SK-N-SH (cell line): ENCODE measurements around the gene SYT1. TPM values are rescaled to one million over a fixed set of nuclear protein-coding genes. Genes with fewer than 3 reads are reported as not detected.

Experiments used
- CTCF ChIA-PET: fragments of 300-600, 350-600 bp; formaldehyde crosslinking; extraction: SDS; loops from one replicate; lab custom pipeline; 2021; lab: Yijun Ruan, JAX
- POLR2A ChIA-PET: fragments of 350-600 bp; sonication (Branson Sonifier 250); formaldehyde crosslinking; extraction: SDS; loops from one replicate; lab custom pipeline; 2020; ENCODE audit warnings: antibody characterized with exemption, inconsistent platforms; lab: Yijun Ruan, JAX
- DNase-seq: peaks from one replicate; pipeline ENCODE4 v3.0.0; 2012
- H2AFZ ChIP-seq: fragments of 200-600 bp; sonication (generic); 2 replicates; pipeline ENCODE4 v1.8.1; 2016; ENCODE audit warnings: antibody characterized with exemption, mild to moderate bottlenecking, low read depth
- H3F3A ChIP-seq: fragments of 200-600 bp; sonication (generic); replicated peaks from 2 replicates; pipeline ENCODE3; 2016; ENCODE audit warnings: antibody characterized with exemption, mild to moderate bottlenecking; ENCODE audit not compliant: insufficient read depth
- H3K27ac ChIP-seq, 2 experiments: fragments of 200-500 bp in 1 of 2; fragments of 200-600 bp in 1 of 2; sonication (Bioruptor generic) in 1 of 2; sonication (generic), shearing (Covaris generic) in 1 of 2; 2 replicates each; pipeline versions ENCODE4 v1.5.1 to v1.6.1; 2014 to 2016; ENCODE audit warnings: low read depth in 2 of 2, inconsistent platforms in 1 of 2, low read length in 1 of 2, mild to moderate bottlenecking in 1 of 2, mixed read lengths in 1 of 2
- H3K27me3 ChIP-seq: fragments of 200-600 bp; sonication (generic), shearing (Covaris generic); 2 replicates; pipeline ENCODE4 v1.6.1; 2016; ENCODE audit warnings: mixed run types; ENCODE audit not compliant: insufficient read depth
- H3K36me3 ChIP-seq, 2 experiments: fragments of 200-500 bp in 1 of 2; fragments of 200-600 bp in 1 of 2; sonication (Bioruptor generic) in 1 of 2; sonication (generic) in 1 of 2; replicated peaks in 1 of 2; 2 replicates each; pipeline versions ENCODE3 to v1.5.1; 2014 to 2016; ENCODE audit warnings: low read length in 1 of 2, mild to moderate bottlenecking in 1 of 2; ENCODE audit not compliant: insufficient read depth in 2 of 2, control insufficient read depth in 1 of 2
- H3K4me1 ChIP-seq, 2 experiments: fragments of 200-500 bp in 1 of 2; fragments of 200-600 bp in 1 of 2; sonication (Bioruptor generic) in 1 of 2; sonication (generic), shearing (Covaris generic) in 1 of 2; 2 replicates each; pipeline versions ENCODE4 v1.5.1 to v1.6.1; 2014 to 2016; ENCODE audit warnings: low read depth in 1 of 2, low read length in 1 of 2, mixed run types in 1 of 2; ENCODE audit not compliant: insufficient read depth in 2 of 2, control insufficient read depth in 1 of 2
- H3K4me2 ChIP-seq: fragments of 200-600 bp; sonication (generic), shearing (Covaris generic); 2 replicates; pipeline ENCODE4 v1.6.1; 2017; ENCODE audit warnings: mixed run types
- H3K4me3 ChIP-seq, 2 experiments: fragments of 200-500 bp in 1 of 2; fragments of 200-600 bp in 1 of 2; sonication (Bioruptor generic) in 1 of 2; sonication (generic), shearing (Covaris generic) in 1 of 2; 2 replicates each; pipeline versions ENCODE4 v1.5.1 to v1.8.1; 2014 to 2016; ENCODE audit warnings: low read depth in 2 of 2, inconsistent platforms in 1 of 2, low read length in 1 of 2, mild to moderate bottlenecking in 1 of 2, mixed read lengths in 1 of 2, moderate library complexity in 1 of 2
- H3K79me2 ChIP-seq: fragments of 200-600 bp; sonication (generic); 2 replicates; pipeline ENCODE4 v1.8.1; 2017; ENCODE audit warnings: mild to moderate bottlenecking; ENCODE audit not compliant: insufficient read depth
- H3K9ac ChIP-seq: fragments of 200-600 bp; sonication (generic); 2 replicates; pipeline ENCODE4 v1.6.1; 2017; ENCODE audit warnings: mixed run types
- H3K9me2 ChIP-seq: fragments of 200-600 bp; sonication (generic); 2 replicates; pipeline ENCODE4 v1.6.1; 2017; ENCODE audit warnings: mixed run types
- H3K9me3 ChIP-seq: fragments of 200-600 bp; sonication (generic); 2 replicates; pipeline ENCODE4 v1.6.1; 2017; ENCODE audit warnings: mixed run types, mild to moderate bottlenecking, moderate library complexity
- H4K20me1 ChIP-seq: fragments of 200-600 bp; sonication (generic); 2 replicates; pipeline ENCODE4 v1.6.1; 2017; ENCODE audit warnings: mild to moderate bottlenecking, mixed run types; ENCODE audit not compliant: insufficient read depth
- CHD2 ChIP-seq: fragments of 150-350 bp; IDR thresholded peaks from 2 replicates; pipeline ENCODE4 v1.6.1; 2018; ENCODE audit warnings: low read length; ENCODE audit not compliant: partially characterized antibody
- ELF1 ChIP-seq: IDR thresholded peaks from 2 replicates; pipeline ENCODE4 v1.4.0; 2012
- EZH2phosphoT487 ChIP-seq: fragments of 200-600 bp; sonication (generic); IDR thresholded peaks from 2 replicates; pipeline ENCODE4 v1.6.1; 2017; ENCODE audit warnings: low read depth, mixed run types, mild to moderate bottlenecking, antibody characterized with exemption, moderate library complexity, borderline replicate concordance
- FOXJ3 ChIP-seq: sonication (generic); formaldehyde crosslinking; IDR thresholded peaks from 2 replicates; pipeline ENCODE4 v1.5.1; 2020; ENCODE audit warnings: mild to moderate bottlenecking, missing genetic modification reagents
- FOXM1 ChIP-seq: IDR thresholded peaks from 2 replicates; pipeline ENCODE4 v1.4.0; 2012; ENCODE audit warnings: low read depth, mild to moderate bottlenecking
- GABPA ChIP-seq: IDR thresholded peaks from 2 replicates; pipeline ENCODE4 v1.4.0; 2012; ENCODE audit warnings: low read depth, mild to moderate bottlenecking
- JUND ChIP-seq: IDR thresholded peaks from 2 replicates; pipeline ENCODE4 v1.4.0; 2012
- MXI1 ChIP-seq: IDR thresholded peaks from 2 replicates; pipeline ENCODE4 v1.6.1; 2012; ENCODE audit warnings: mild to moderate bottlenecking, low read depth, low read length, improper control_type of control experiment
- NFIC ChIP-seq: IDR thresholded peaks from 2 replicates; pipeline ENCODE4 v1.4.0; 2012; ENCODE audit warnings: borderline replicate concordance
- NRF1 ChIP-seq: IDR thresholded peaks from 2 replicates; pipeline ENCODE4 v1.6.1; 2012; ENCODE audit warnings: low read depth, mild to moderate bottlenecking, low read length
- POLR2AphosphoS5 ChIP-seq: IDR thresholded peaks from 2 replicates; pipeline ENCODE4 v1.6.1; 2012; ENCODE audit warnings: low read depth, low read length
- RAD21 ChIP-seq: IDR thresholded peaks from 2 replicates; pipeline ENCODE4 v1.6.1; 2012; ENCODE audit warnings: mild to moderate bottlenecking, low read length
- RFX5 ChIP-seq: IDR thresholded peaks from 2 replicates; pipeline ENCODE4 v1.6.1; 2012; ENCODE audit warnings: mild to moderate bottlenecking, improper control_type of control experiment, low read length
- SIN3A ChIP-seq: IDR thresholded peaks from 2 replicates; pipeline ENCODE4 v1.6.1; 2012; ENCODE audit warnings: low read depth, mild to moderate bottlenecking, low read length, moderate library complexity, borderline replicate concordance
- TEAD4 ChIP-seq: IDR thresholded peaks from 2 replicates; pipeline ENCODE4 v1.4.0; 2012; ENCODE audit warnings: mild to moderate bottlenecking, borderline replicate concordance; ENCODE audit not compliant: insufficient read depth
- YY1 ChIP-seq: IDR thresholded peaks from 2 replicates; pipeline ENCODE4 v1.4.0; 2012; ENCODE audit warnings: low read depth, mild to moderate bottlenecking
- WGBS: methylation state at CpG from one replicate; pipeline ENCODE4 v1.1.6; 2017; ENCODE audit warnings: low lambda C conversion rate; 5-methylcytosine and 5-hydroxymethylcytosine counted together
- polyA plus RNA-seq, 3 experiments: library from polyadenylated mRNA; depleted of rRNA; stranded (reverse); fragments of >200 nt; gene quantifications; 2 replicates each; pipeline ENCODE4 v1.2.3, GENCODE V29; 2012
- TF ChIP-seq, protein P1 (sequence below): IDR thresholded peaks from 2 replicates; pipeline ENCODE4 v1.6.1; 2012; ENCODE audit warnings: mild to moderate bottlenecking, low read depth, low read length, moderate library complexity
- TF ChIP-seq, protein P2 (sequence below): fragments of 150-350 bp; IDR thresholded peaks from 2 replicates; pipeline ENCODE4 v1.6.1; 2017; ENCODE audit warnings: antibody characterized with exemption, low read length, low read depth, borderline replicate concordance
- TF ChIP-seq, protein P3 (sequence below): IDR thresholded peaks from 2 replicates; pipeline ENCODE4 v1.4.0; 2012; ENCODE audit warnings: low read depth, borderline replicate concordance

Gene SYT1
- polyA plus RNA-seq, 1 of the 3 experiments (the other 2 are of a cell fraction), result 12.7 TPM

DNA sequence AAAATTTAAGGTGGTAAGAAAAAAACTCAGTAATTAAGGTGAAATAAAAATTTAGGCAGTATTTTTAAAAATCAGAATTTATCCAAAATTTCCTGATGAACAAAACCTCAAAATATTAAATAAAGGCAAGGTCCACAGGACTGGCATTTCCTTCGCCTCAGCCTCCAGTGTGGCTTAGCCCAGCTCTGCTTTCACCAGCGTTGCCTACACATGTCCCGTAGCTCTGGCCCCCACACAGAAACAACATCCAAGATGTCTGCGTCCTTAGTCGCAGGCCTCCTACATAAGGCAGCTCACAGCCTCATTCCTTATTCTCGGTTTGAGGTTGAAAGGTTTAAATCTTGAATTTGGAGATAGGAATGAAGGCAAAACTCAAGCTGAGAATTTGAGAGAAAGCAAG, 274.3 kb downstream of the SYT1 start (continued):
- TF ChIP-seq, protein P1, sequence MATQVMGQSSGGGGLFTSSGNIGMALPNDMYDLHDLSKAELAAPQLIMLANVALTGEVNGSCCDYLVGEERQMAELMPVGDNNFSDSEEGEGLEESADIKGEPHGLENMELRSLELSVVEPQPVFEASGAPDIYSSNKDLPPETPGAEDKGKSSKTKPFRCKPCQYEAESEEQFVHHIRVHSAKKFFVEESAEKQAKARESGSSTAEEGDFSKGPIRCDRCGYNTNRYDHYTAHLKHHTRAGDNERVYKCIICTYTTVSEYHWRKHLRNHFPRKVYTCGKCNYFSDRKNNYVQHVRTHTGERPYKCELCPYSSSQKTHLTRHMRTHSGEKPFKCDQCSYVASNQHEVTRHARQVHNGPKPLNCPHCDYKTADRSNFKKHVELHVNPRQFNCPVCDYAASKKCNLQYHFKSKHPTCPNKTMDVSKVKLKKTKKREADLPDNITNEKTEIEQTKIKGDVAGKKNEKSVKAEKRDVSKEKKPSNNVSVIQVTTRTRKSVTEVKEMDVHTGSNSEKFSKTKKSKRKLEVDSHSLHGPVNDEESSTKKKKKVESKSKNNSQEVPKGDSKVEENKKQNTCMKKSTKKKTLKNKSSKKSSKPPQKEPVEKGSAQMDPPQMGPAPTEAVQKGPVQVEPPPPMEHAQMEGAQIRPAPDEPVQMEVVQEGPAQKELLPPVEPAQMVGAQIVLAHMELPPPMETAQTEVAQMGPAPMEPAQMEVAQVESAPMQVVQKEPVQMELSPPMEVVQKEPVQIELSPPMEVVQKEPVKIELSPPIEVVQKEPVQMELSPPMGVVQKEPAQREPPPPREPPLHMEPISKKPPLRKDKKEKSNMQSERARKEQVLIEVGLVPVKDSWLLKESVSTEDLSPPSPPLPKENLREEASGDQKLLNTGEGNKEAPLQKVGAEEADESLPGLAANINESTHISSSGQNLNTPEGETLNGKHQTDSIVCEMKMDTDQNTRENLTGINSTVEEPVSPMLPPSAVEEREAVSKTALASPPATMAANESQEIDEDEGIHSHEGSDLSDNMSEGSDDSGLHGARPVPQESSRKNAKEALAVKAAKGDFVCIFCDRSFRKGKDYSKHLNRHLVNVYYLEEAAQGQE, result no peak
- no peak for TF ChIP-seq TEAD4

DNA sequence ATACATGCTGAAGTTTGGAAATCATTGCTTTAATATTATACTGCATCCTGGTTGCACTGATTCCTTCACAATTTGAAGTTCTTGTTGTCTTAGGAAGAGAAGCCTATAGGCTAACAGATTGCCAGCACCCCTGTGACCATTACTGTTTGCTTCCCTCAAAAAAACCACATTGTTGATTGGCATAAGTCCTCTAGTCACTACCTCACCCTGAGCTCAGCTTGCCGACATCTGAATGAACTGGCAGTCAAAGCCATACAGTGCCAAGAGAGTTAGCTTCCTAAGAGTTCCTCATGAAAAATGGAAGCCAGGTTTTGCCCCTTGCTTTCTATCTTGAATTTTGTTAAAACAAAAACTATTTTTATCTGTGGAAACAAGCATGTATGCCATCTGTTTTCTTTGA, 276.1 kb downstream of the SYT1 start:
- H3K9me3 ChIP-seq, result no peaks in the 10 kb centered on the region
- no peaks in the 10 kb centered on the region for H3F3A ChIP-seq
- H3K9me2 ChIP-seq, result no peaks in the 10 kb centered on the region
- no peak overlapping the region for H3K9ac ChIP-seq
- H3K27me3 ChIP-seq, result no peaks in the 10 kb centered on the region
- ChIA-PET CTCF (interaction anchor here (0.8 to 1.5 kb wide), 2 partner anchors 9 to 12 kb away, joined by 3 to 4 read pairs; no protein-coding TSS in a partner anchor), POLR2A (interaction anchor here (1.0 kb wide), 1 partner anchor 12 kb away, joined by 3 read pairs; no protein-coding TSS in a partner anchor)
- H3K4me3 ChIP-seq, result no peak overlapping the region
- H3K4me2 ChIP-seq, result no peak overlapping the region
- H3K4me1 ChIP-seq, result peaks cover 0 to 3% of the 10 kb centered on the region in 2 experiments; a peak in 1 of 4 replicates
- WGBS, result 100% methylated on average over 1 of the region's 1 CpG
- no peak overlapping the region for H2AFZ ChIP-seq
- TF ChIP-seq RFX5, result no peak
- H3K79me2 ChIP-seq, result no peaks in the 10 kb centered on the region
- DNase-seq, result no peak
- no peaks in the 10 kb centered on the region for H4K20me1 ChIP-seq
- H3K27ac ChIP-seq, result no peak overlapping the region
- H3K36me3 ChIP-seq, result peaks cover 0 to 7% of the 10 kb centered on the region in 2 experiments

DNA sequence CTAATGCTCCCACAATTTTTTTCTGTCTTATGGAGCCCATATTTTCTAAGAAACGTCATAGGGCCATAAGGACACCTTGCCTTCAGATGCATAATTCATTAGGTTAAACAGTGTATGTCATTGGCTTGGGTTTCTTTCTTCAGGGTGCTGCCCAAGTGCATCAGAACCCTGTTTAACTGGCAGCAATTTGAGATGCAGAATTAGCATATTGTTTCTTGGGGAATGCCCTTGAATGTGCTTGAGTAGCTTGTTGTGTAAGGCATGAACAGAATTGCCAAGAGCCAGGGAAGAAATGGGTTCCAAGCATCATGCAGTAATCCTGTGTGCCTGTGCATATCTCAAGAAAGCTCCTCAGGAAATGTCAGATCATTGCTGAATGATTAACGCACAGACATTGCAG, 277.2 kb downstream of the SYT1 start:
- DNase-seq, result no peak
- no peaks in the 10 kb centered on the region for H3K27me3 ChIP-seq
- H4K20me1 ChIP-seq, result no peaks in the 10 kb centered on the region
- no peak overlapping the region for H3K27ac ChIP-seq
- POLR2A ChIA-PET, result interaction anchor here (1.0 kb wide), 1 partner anchor 11 kb away, joined by 3 read pairs; no protein-coding TSS in a partner anchor
- H3F3A ChIP-seq, result no peaks in the 10 kb centered on the region
- H3K9ac ChIP-seq, result no peak overlapping the region
- no peak overlapping the region for H2AFZ ChIP-seq
- WGBS, result 84% methylated on average over 2 of the region's 2 CpGs
- H3K9me2 ChIP-seq, result no peaks in the 10 kb centered on the region
- peaks cover 0 to 3% of the 10 kb centered on the region in 2 experiments for H3K36me3 ChIP-seq
- no peaks in the 10 kb centered on the region for H3K79me2 ChIP-seq
- CTCF ChIA-PET, result interaction anchor here (1.1 to 1.5 kb wide), 2 partner anchors 12 to 13 kb away, joined by 3 to 4 read pairs; no protein-coding TSS in a partner anchor
- H3K4me3 ChIP-seq, result no peak overlapping the region
- H3K9me3 ChIP-seq, result no peaks in the 10 kb centered on the region
- H3K4me2 ChIP-seq, result no peak overlapping the region
- H3K4me1 ChIP-seq, result peaks cover 0 to 3% of the 10 kb centered on the region in 2 experiments; a peak in 1 of 4 replicates
- TF ChIP-seq NFIC (no peak), FOXJ3 (CRISPR knock-in tag) (no peak), EZH2phosphoT487 (no peak), ELF1 (no peak), RAD21 (no peak), FOXM1 (no peak), MXI1 (no peak), POLR2AphosphoS5 (no peak), RFX5 (no peak), CHD2 (no peak), JUND (no peak), YY1 (no peak), SIN3A (no peak), GABPA (no peak), NRF1 (no peak)
- TF ChIP-seq, protein P2, sequence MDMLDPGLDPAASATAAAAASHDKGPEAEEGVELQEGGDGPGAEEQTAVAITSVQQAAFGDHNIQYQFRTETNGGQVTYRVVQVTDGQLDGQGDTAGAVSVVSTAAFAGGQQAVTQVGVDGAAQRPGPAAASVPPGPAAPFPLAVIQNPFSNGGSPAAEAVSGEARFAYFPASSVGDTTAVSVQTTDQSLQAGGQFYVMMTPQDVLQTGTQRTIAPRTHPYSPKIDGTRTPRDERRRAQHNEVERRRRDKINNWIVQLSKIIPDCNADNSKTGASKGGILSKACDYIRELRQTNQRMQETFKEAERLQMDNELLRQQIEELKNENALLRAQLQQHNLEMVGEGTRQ, result no peak
- TF ChIP-seq, protein P3, sequence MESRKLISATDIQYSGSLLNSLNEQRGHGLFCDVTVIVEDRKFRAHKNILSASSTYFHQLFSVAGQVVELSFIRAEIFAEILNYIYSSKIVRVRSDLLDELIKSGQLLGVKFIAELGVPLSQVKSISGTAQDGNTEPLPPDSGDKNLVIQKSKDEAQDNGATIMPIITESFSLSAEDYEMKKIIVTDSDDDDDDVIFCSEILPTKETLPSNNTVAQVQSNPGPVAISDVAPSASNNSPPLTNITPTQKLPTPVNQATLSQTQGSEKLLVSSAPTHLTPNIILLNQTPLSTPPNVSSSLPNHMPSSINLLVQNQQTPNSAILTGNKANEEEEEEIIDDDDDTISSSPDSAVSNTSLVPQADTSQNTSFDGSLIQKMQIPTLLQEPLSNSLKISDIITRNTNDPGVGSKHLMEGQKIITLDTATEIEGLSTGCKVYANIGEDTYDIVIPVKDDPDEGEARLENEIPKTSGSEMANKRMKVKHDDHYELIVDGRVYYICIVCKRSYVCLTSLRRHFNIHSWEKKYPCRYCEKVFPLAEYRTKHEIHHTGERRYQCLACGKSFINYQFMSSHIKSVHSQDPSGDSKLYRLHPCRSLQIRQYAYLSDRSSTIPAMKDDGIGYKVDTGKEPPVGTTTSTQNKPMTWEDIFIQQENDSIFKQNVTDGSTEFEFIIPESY, result no peak
